GM21825 (cell line): ENCODE results near the gene ZDHHC24.

Source experiments
- ATAC-seq: cut with Tn5 transposase; IDR thresholded peaks from one replicate; pipeline ENCODE4 v1.9.1; 2021; ENCODE audit warnings: mild to moderate bottlenecking, moderate library complexity; ENCODE audit not compliant: unreplicated experiment

ZDHHC24 gene

DNA sequence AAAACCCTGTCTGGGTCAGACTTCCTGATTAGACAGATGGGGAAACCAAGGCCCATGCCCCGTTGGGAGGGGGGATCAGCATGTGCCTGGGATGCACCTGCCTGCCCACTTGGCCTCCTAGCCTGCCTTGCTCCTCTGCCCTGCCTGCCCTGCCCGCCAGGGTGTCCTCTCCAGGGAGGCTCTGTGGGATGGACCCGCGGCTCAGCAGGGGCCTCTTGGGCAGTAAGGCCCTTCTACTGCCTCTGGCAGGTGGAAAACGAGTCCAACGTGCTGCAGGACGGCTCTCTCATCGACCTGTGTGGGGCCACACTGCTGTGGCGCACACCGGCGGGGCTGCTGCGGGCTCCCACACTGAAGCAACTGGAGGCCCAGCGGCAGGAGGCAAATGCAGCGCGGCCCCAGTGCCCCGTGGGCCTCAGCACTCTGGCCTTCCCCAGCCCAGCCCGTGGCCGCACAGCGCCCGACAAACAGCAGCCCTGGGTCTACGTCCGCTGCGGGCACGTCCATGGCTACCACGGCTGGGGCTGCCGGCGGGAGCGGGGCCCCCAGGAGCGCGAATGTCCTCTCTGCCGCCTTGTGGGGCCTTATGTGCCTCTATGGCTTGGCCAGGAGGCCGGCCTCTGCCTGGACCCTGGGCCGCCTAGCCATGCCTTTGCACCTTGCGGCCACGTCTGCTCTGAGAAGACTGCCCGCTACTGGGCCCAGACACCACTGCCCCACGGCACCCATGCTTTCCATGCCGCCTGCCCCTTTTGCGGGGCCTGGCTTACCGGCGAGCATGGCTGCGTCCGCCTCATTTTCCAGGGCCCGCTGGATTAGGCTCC is 70.3 kb downstream of the ZDHHC24 start:
- ATAC-seq, result no peak

GRCh38 chr11:66473608-66474515 is 72.0 kb downstream of the ZDHHC24 start:
- ATAC-seq, result no peak

DNA sequence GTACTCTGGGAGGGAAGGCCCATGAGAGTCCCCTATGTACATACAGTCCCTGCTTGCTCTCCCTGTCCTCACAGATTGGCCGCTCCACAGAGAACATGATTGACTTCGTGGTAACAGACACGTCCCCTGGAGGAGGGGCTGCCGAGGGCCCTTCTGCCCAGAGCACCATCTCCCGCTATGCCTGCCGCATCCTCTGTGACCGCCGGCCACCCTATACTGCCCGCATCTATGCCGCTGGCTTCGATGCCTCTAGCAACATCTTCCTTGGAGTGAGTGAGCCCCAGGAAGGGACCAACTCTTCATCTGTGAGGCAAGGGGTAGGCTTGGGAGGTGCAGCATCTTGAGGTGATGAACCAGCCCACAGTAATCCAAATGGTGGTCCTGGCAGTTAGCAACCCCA is 72.7 kb downstream of the ZDHHC24 start:
- no peak for ATAC-seq

DNA sequence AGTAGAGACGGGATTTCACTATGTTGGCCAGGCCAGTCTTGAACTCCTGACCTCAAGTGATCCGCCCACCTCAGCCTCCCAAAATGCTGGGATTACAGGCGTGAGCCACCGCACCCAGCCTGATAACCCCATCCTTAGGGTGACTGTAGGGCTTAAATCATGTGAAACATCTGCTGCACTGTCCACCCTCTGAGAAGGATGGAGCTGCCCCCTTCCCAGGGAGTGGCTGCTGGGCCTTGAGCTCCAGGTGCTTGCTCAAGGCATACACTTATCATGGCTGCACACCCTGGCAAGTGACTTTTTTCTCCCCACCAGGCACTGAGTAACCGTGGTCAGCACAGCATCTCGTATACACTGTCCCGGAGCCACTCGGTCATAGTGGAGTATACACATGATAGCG is 73.8 kb downstream of the ZDHHC24 start:
- no peak for ATAC-seq

- no peak for ATAC-seq
These were observed 74.7 kb downstream of the ZDHHC24 start for GRCh38 chr11:66471142-66471541.
